HUES48 (cell line): Measurements from ENCODE around the gene CDK8.
"Not testable (repeated sequence)": the region's sequence is repeated elsewhere in the genome, so short reads cannot be mapped to it uniquely, and the experiment has no call there.

ENCODE experiments used
- H3K27ac ChIP-seq: one replicate; pipeline ENCODE4 v1.7.0; 2013; ENCODE audit warnings: low read depth, low read length, inconsistent platforms
- H3K27me3 ChIP-seq: 2 replicates; pipeline ENCODE4 v1.6.1; 2013; ENCODE audit warnings: mild to moderate bottlenecking, low read length; ENCODE audit not compliant: control insufficient read depth, insufficient read depth
- H3K36me3 ChIP-seq: 2 replicates; pipeline ENCODE4 v1.6.1; 2013; ENCODE audit warnings: low read length; ENCODE audit not compliant: control insufficient read depth, insufficient read depth
- H3K4me1 ChIP-seq: 2 replicates; pipeline ENCODE4 v1.6.1; 2013; ENCODE audit warnings: mild to moderate bottlenecking, low read length; ENCODE audit not compliant: control insufficient read depth, insufficient read depth
- H3K4me3 ChIP-seq: 2 replicates; pipeline ENCODE4 v1.5.1; 2013; ENCODE audit warnings: mild to moderate bottlenecking, low read depth, low read length
- H3K9ac ChIP-seq: 2 replicates; pipeline ENCODE4 v1.6.1; 2013; ENCODE audit warnings: mild to moderate bottlenecking, low read depth, low read length, moderate library complexity
- H3K9me3 ChIP-seq: 2 replicates; pipeline ENCODE4 v1.6.1; 2013; ENCODE audit warnings: low read length; ENCODE audit not compliant: control insufficient read depth, insufficient read depth

Gene CDK8

GRCh38 chr13:26280822-26281221 is 26.9 kb downstream of the CDK8 start:
- Histone ChIP-seq H3K27me3 (no peaks in the 10 kb centered on the region), H3K27ac (no peak overlapping the region), H3K9ac (no peak overlapping the region), H3K4me1 (0 out of 2 replicates have a peak, but pooled peaks cover 6% of the 10 kb centered on the region), H3K36me3 (0 out of 2 replicates have a peak, but pooled peaks cover 4% of the 10 kb centered on the region), H3K9me3 (no peaks in the 10 kb centered on the region), H3K4me3 (no peak overlapping the region)

GRCh38 chr13:26285911-26286310 is 32.0 kb downstream of the CDK8 start:
- H3K4me3 ChIP-seq, H3K9me3 ChIP-seq, H3K9ac ChIP-seq, H3K27ac ChIP-seq, H3K27me3 ChIP-seq, H3K36me3 ChIP-seq, H3K4me1 ChIP-seq: not testable (repeated sequence)

GRCh38 chr13:26288838-26289237 is 34.9 kb downstream of the CDK8 start:
- not testable (repeated sequence) for H3K27me3 ChIP-seq

DNA sequence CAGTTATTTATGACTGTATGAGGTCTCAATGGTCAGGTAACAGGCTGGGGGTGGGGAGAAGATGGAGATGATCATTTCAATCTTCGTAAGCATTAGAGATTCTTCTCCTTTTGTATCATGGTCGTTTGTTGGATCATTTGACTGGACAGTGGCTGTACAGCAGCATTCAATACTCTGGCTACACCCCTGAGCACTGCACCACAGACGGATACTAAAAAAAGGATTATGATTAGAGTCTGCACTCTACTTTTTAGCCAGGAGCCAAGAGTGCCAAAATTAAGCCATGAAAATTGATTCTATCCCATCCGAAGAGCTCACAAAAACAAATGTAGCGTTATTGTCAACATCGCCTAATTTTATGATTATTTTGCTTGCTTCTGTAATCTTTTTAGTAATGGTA is 41.9 kb downstream of the CDK8 start:
- Histone ChIP-seq H3K9me3 (no peaks in the 10 kb centered on the region), H3K27me3 (no peaks in the 10 kb centered on the region), H3K9ac (no peak overlapping the region), H3K27ac (no peak overlapping the region), H3K36me3 (no peaks in the 10 kb centered on the region), H3K4me1 (peaks cover 9% of the 10 kb centered on the region; the same call in 1 of the 2 replicates), H3K4me3 (no peak overlapping the region)

More at GRCh38 chr13:26288838-26289237, 34.9 kb downstream of the CDK8 start:
- H3K9me3 ChIP-seq, H3K27ac ChIP-seq, H3K36me3 ChIP-seq, H3K4me3 ChIP-seq, H3K9ac ChIP-seq, H3K4me1 ChIP-seq: not testable (repeated sequence)

DNA sequence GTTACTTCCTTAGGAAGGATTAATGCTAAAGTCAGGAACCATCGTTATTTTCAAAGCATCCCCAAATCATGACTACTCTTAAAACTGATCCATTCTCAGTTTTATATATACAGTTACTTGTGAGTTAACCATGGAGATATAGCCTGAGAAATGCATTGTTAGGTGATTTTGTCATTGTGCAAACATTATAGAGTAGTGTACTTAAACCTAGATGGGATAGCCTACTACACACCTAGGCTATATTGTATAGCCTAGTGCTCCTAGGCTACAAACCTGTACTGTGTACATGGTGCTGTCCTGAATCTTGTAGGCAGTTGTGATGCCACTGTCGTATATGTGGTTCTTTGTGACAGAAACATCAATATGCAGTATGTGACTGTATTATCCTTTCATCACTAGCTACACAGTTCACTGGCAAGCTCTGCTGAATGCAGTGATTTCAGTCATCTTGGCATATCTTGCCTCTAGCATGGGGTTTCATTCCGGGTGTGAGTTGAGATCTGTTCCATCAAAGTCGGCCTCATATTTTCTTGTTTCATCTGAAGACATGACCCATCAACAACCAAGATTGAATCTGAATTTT is 45.3 kb downstream of the CDK8 start:
- no peak overlapping the region for H3K27ac ChIP-seq

DNA sequence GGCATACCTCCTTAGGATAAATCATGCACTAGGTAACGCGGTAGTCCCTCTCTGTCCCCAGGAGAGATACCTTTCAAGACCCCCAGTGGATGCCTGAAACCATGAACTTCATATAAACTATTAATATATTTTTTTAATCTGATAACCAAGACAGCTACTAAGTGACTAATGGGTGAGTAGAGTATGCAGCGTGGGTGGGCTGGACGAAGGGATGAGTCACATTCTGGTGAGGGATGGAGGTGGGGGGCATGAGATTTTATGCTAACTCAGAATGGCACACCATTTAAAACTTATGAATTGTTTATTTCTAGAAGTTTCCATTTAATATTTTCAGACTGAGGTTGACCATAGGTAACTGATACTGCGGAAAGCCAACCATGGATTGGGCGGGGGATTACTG is 46.2 kb downstream of the CDK8 start:
- no peaks in the 10 kb centered on the region for H3K36me3 ChIP-seq

More for the DNA sequence above, 45.3 kb downstream of the CDK8 start:
- H3K9me3 ChIP-seq: no peaks in the 10 kb centered on the region
- no peaks in the 10 kb centered on the region for H3K36me3 ChIP-seq
- H3K4me3 ChIP-seq: no peak overlapping the region
- no peaks in the 10 kb centered on the region for H3K27me3 ChIP-seq
- H3K4me1 ChIP-seq: peaks cover 9% of the 10 kb centered on the region; the same call in 1 of the 2 replicates
- no peak overlapping the region for H3K9ac ChIP-seq

DNA sequence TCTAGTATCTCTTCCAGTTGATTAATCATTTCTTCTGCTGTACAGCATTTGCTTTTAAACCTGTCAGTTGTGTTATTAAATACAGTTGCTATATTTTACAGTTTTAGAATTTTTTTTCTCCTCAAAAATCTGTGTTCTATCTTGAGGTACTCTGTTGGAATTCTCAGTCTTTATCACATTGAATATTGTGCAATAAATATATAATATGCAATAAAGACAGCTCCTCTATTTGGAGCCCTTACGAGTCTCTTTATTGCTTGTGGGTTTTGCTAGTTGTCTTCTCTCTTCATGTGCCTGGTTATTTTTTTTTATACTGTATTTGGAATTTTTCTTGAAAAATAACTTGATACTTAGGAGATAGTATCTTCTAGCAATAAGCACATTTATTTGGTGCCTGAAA is 51.7 kb downstream of the CDK8 start:
- Histone ChIP-seq H3K27me3 (no peaks in the 10 kb centered on the region), H3K9me3 (no peaks in the 10 kb centered on the region), H3K9ac (no peak overlapping the region), H3K27ac (no peak overlapping the region), H3K4me3 (no peak overlapping the region), H3K4me1 (no peaks in the 10 kb centered on the region), H3K36me3 (no peaks in the 10 kb centered on the region)

More for the DNA sequence above, 46.2 kb downstream of the CDK8 start:
- Histone ChIP-seq H3K9ac (no peak overlapping the region), H3K9me3 (no peaks in the 10 kb centered on the region), H3K4me1 (peaks cover 8% of the 10 kb centered on the region; the same call in 1 of the 2 replicates), H3K27ac (no peak overlapping the region), H3K27me3 (no peaks in the 10 kb centered on the region), H3K4me3 (no peak overlapping the region)

GRCh38 chr13:26307701-26308100 is 53.8 kb downstream of the CDK8 start:
- Histone ChIP-seq H3K27me3 (no peaks in the 10 kb centered on the region), H3K4me3 (no peak overlapping the region), H3K9me3 (no peaks in the 10 kb centered on the region), H3K9ac (no peak overlapping the region), H3K27ac (no peak overlapping the region), H3K36me3 (no peaks in the 10 kb centered on the region), H3K4me1 (no peaks in the 10 kb centered on the region)

DNA sequence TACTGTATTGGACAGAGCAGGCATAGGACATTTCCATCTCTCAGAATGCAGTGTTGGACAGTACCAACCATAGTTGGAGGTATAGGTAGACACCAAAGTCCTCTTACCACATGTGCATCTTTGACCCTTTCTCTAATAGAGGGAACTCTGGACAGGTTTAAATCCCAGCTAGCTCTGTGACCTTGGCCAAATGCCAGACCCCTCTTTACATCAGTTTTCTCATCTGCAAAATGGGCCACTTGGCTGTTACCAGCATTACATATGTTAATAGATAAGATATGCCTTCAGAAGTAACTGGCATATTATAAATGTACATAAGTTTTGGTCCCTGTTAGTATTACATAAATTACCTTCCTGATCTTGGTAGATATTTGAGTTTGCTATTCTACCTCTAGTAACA is 54.3 kb downstream of the CDK8 start:
- no peak overlapping the region for H3K27ac ChIP-seq
- H3K9ac ChIP-seq: no peak overlapping the region
- H3K9me3 ChIP-seq: no peaks in the 10 kb centered on the region
- no peaks in the 10 kb centered on the region for H3K27me3 ChIP-seq
- H3K4me1 ChIP-seq: no peaks in the 10 kb centered on the region
- no peaks in the 10 kb centered on the region for H3K36me3 ChIP-seq
- H3K4me3 ChIP-seq: no peak overlapping the region

DNA sequence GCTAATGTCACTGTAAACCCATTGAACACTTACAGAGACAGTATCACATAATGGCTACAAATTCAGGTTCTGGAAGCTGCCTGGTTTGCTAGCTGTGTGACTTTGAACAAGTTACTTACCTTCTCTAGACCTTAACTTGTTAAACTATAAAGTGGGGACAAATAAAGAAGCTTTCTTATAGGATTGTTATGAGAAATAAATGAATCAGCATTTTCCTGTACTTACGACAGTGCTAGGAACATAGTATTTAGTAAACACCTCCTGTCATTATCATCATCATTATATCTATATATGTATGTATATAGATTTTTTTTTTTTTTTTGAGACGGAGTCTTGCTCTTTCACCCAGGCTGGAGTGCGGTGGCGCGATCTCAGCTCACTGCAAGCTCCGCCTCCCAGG is 54.9 kb downstream of the CDK8 start:
- H3K9me3 ChIP-seq: no peaks in the 10 kb centered on the region
- H3K27me3 ChIP-seq: no peaks in the 10 kb centered on the region
- H3K4me1 ChIP-seq: no peaks in the 10 kb centered on the region
- H3K36me3 ChIP-seq: no peaks in the 10 kb centered on the region
- no peak overlapping the region for H3K27ac ChIP-seq
- H3K9ac ChIP-seq: no peak overlapping the region
- H3K4me3 ChIP-seq: no peak overlapping the region

- H3K27ac ChIP-seq: no peak overlapping the region
- H3K9me3 ChIP-seq: no peaks in the 10 kb centered on the region
- no peak overlapping the region for H3K9ac ChIP-seq
- no peak overlapping the region for H3K4me3 ChIP-seq
- no peaks in the 10 kb centered on the region for H3K4me1 ChIP-seq
- H3K27me3 ChIP-seq: no peaks in the 10 kb centered on the region
- no peaks in the 10 kb centered on the region for H3K36me3 ChIP-seq
Observed at GRCh38 chr13:26310003-26310402, 56.1 kb downstream of the CDK8 start.
